GM19455 (cell line): ENCODE measurements around the gene LMNTD2.
"Not testable (repeated sequence)": the region's sequence is repeated elsewhere in the genome, so short reads cannot be mapped to it uniquely, and the experiment has no call there.

Experiments
- ATAC-seq: cut with Tn5 transposase; IDR thresholded peaks from one replicate; pipeline ENCODE4 v1.9.1; 2021; ENCODE audit not compliant: unreplicated experiment

Gene LMNTD2

DNA sequence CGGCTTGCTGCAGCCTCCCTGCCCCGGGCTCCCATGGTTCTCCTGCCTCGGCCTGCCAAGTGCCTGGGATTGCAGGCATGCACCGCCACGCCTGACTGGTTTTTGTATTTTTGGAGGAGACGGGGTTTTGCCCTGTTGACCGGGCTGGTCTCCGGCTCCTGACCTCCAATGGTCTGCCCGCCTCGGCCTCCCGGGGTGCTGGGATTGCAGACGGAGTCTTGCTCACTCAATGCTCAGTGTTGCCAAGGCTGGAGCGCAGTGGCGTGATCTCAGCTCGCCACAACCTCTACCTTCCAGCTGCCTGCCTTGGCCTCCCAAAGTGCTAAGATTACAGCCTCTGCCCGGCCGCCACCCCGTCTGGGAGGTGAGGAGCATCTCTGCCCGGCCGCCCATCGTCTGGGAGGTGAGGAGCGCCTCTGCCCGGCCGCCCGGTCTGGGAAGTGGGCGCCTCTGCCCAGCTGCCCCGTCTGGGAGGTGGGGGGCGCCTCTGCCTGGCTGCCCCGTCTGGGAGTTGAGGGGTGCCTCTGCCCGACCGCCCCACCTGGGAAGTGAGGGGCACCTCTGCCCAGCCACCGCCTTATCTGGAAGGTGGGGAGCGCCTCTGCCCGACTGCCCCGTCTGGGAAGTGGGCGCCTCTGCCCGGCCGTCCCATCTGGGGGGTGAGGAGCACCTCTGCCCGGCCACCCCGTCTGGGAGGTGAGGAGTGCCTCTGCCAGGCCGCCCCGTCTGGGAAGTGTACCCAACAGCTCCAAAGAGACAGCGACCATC lies 43.4 kb downstream of the LMNTD2 start:
- not testable (repeated sequence) for ATAC-seq

- ATAC-seq: no peak
Measured at GRCh38 chr11:516400-516799, 44.1 kb downstream of the LMNTD2 start.

GRCh38 chr11:515131-515530 lies 45.4 kb downstream of the LMNTD2 start:
- ATAC-seq: no peak

DNA sequence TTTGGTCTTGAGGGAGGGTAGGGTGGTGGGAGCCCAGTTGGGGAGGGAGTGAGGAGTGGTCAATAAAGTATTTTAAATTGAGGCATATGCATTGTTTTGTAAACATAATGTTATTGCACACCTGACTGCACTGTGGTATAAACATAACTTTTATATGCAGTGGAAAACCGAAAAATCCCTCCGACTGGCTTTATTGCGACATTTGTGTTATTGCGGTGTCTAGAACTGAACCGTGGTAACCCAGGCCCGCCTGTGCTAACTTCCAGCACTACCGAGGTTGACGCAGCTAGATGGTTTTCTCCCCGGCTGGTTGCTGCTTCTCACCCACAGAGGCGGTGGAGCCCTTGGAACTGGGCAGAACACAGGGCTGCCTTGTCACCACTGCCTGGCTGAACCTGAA lies 45.9 kb downstream of the LMNTD2 start:
- ATAC-seq: no peak

- no peak for ATAC-seq
Measured at GRCh38 chr11:512761-513595, 47.6 kb downstream of the LMNTD2 start.

DNA sequence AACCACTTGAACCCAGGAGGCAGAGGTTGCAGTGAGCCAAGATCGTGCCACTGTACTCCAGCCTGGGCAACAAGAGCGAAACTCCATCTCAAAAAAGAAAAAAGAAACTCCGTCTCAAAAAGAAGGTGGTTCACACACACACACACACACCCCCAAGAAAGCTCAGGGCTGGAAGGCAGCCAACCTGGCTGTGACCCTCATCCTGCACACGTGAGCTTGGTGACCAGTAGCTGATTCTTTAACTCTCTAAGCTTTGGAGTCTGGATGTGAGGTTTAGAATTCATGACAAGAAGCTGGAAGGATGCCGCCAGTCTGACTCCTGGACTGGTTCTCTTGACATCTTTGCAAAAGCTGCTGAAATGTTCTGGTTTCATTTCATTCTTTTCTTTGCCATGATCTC lies 51.6 kb downstream of the LMNTD2 start:
- ATAC-seq: no peak

GRCh38 chr11:507727-508515 lies 52.6 kb downstream of the LMNTD2 start:
- ATAC-seq: no peak

DNA sequence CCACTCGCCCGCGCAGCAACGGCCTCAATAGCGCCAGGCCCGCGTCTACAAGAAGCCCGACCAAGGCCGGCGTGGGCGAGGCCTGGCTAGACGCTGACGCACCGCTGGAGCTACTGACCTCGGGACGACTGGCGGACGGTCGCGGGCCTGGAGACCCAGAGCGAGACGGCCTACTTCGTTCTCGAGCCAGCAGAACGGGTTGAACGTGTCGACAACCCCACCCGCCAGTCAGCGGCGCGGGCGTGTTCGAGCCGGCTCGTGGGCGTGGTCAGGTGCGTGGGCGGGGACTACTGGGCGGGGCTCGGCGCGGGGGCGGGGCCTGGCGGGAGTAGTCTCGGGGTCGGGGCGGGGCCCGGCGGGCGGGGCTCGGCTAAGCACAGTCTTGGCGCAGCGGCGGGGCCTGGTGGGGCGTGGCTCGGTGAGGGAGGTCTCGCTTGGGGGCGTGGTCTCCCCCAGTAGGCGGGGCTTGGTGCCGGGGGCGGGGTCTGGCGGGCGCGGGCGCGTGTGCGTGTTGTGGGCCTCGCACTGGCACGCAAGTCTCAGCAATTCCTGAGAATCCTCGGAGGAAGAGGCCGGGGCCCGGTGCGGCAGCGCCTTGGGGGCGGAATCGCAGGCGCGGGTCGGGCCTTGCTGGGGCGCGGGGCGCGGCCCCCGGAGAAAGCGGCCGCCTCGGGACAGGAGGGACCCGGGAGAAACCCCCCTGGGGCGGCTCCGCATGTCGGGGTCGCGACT lies 53.4 kb downstream of the LMNTD2 start, which contains the start of gene RNH1:
RNH1 (minus strand) TSS at position 248 of the 732 bp plus-strand sequence. CDS start 5,080 bp downstream, outside the sequence.
- ATAC-seq: peak; percentile 41

DNA sequence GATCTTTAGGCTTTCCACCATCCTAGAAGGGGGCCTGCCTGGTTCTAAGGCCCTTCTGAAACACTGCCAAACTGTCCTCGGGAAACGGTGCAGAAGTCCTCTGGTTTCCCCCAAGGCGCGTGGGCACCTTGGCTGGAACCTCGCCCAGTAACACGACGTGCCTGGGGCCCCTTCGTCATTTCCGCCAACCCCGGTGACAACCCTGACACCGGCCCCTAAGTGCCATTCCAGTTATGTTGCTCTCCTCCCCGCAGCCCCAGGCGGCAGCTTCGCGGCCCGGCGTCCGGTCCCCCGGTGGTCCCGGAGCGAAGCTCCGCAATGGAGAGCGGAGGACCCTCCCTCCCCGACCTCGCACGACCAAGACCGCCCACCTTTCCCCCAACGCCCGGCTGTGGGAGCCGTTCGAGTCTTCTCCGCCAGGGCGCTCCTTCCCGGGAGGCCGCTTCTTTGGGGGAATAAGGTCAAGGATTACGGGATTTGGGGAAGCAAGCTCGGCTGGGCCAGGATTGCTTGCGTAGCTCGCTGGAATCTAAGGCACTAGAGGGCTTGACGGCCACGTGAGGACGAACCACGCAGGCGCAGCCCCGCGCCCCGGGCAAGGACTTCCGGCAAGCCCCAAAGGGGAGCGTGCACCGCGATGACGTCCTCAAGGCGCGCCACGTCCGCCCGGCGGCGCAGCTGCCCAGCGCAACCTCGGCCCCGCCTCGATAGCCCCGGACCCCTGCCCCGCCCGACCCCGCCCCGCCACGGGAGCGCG lies 54.1 kb downstream of the LMNTD2 start:
- peak; percentile 69 for ATAC-seq

DNA sequence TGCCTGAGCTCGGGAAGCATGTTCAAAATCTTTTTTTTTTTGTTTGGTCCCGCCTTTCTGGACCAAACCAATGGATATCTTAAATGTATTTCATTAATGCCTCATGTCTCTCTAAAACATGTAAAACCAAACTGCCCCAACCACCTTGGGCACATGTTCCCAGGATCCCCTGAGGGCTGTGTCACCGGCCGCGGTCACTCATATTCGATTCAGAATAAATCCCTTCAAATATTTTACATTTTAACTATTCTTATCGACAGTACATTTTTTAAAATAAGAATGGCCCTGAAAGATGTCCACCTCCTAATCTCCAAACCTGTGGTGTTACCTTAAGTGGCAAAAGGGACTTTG lies 55.6 kb downstream of the LMNTD2 start:
- ATAC-seq: no peak
